ENCODE measurements around the gene MDP1.

Gene MDP1

GRCh38 chr14:24215495-24216344, at the start of gene MDP1:
Gene MDP1 (minus strand): TSS chr14:24216066. CDS start chr14:24215955, 111 bp downstream.
- peak; percentile 78 for DNase-seq (ENCODE audit: low read depth)

GRCh38 chr14:24264298-24264697, 48.4 kb upstream of the MDP1 start:
- no peak for DNase-seq (ENCODE audit: low read depth)

- DNase-seq (ENCODE audit: low read depth), result no peak
These were observed 48.0 kb upstream of the MDP1 start for GRCh38 chr14:24263848-24264247.

GRCh38 chr14:24262821-24263733, 47.2 kb upstream of the MDP1 start, which contains the start of gene TGM1:
Gene TGM1 (minus strand): TSS chr14:24263177. CDS start chr14:24262352, 825 bp downstream.
- no peak for DNase-seq (ENCODE audit: low read depth)

- no peak for DNase-seq (ENCODE audit: low read depth)
These were observed 46.1 kb upstream of the MDP1 start for GRCh38 chr14:24261969-24262327.

GRCh38 chr14:24261256-24261968, 45.5 kb upstream of the MDP1 start:
- DNase-seq (ENCODE audit: low read depth), result no peak

- DNase-seq (ENCODE audit: low read depth), result no peak
These were observed 44.9 kb upstream of the MDP1 start for GRCh38 chr14:24260780-24261157.

GRCh38 chr14:24260026-24260779, 44.3 kb upstream of the MDP1 start:
- DNase-seq (ENCODE audit: low read depth), result no peak

GRCh38 chr14:24259282-24260025, 43.6 kb upstream of the MDP1 start:
- no peak for DNase-seq (ENCODE audit: low read depth)

- no peak for DNase-seq (ENCODE audit: low read depth)
These were observed 42.8 kb upstream of the MDP1 start for GRCh38 chr14:24258548-24259265.

GRCh38 chr14:24258119-24258518, 42.3 kb upstream of the MDP1 start:
- no peak for DNase-seq (ENCODE audit: low read depth)

GRCh38 chr14:24256960-24257359, 41.1 kb upstream of the MDP1 start:
- DNase-seq (ENCODE audit: low read depth), result no peak

GRCh38 chr14:24255931-24256711, 40.3 kb upstream of the MDP1 start:
- no peak for DNase-seq (ENCODE audit: low read depth)

GRCh38 chr14:24255438-24255837, 39.6 kb upstream of the MDP1 start:
- DNase-seq (ENCODE audit: low read depth), result no peak

- no peak for DNase-seq (ENCODE audit: low read depth)
These were observed 38.9 kb upstream of the MDP1 start for GRCh38 chr14:24254630-24255392.

GRCh38 chr14:24253936-24254335, 38.1 kb upstream of the MDP1 start:
- no peak for DNase-seq (ENCODE audit: low read depth)

- no peak for DNase-seq (ENCODE audit: low read depth)
These were observed 36.6 kb upstream of the MDP1 start for GRCh38 chr14:24252289-24253124.

GRCh38 chr14:24251880-24252288, 36.0 kb upstream of the MDP1 start:
- DNase-seq (ENCODE audit: low read depth), result no peak
